Measurements from ENCODE around the gene STAU1. TPM values are rescaled to one million over a fixed set of nuclear protein-coding genes. Genes with fewer than 3 reads are reported as not detected.

STAU1 gene
- polyA plus RNA-seq, 2 donors: 19.2 to 30.4 TPM

DNA sequence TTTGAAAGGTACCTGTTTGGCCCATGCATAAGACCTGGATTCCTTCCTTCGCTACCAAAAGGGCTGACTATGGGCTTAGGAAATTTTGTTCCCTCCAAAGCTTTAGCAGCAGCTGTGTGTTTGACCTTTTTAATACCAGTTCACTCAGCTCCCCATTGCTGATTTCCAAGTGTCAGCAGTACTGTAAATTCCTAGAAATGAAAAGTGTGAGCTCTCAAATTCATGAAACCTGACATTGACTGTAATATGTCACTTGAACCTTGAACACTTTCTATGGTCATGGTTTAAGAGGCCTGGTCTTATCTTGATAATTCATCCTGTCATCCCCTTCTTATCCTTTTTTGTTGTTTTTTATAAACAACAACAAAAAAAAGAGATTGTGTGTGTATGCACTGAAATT is 31.7 kb downstream of the STAU1 start:
- H3K4me3 ChIP-seq (ENCODE audit: low read depth in 1 of 2, low read length in 2 of 2): no peak overlapping the region

DNA sequence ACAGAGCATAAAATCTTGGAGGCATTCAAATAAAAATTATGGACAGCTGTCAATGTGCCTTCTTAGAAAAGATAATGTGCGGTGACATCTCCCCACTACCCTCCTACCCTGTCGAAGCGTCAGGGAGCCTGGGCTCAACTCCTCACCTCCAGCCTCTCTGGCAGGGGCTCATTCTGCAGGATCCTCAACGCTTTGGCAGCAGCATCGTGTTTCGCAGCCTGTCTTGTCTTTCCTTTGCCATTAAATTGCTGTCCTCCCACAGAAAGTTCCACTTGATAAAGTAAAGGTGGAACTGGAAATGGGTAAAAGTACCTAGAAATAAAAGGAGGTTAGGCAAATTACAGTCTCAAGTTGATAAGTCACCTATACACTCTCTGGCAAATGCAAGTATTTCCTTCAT is 36.7 kb downstream of the STAU1 start:
- no peak overlapping the region for H3K4me3 ChIP-seq (ENCODE audit: low read depth in 1 of 2, low read length in 2 of 2)
- H3K36me3 ChIP-seq (ENCODE audit: control insufficient read depth in 2 of 2, insufficient read depth in 2 of 2, low read length in 1 of 2): peaks cover 9 to 10% of the 10 kb centered on the region in 2 donors
- H3K27me3 ChIP-seq (ENCODE audit: control insufficient read depth in 1 of 2, insufficient read depth in 2 of 2, low read length in 2 of 2): no peaks in the 10 kb centered on the region
- H3K9me3 ChIP-seq (ENCODE audit: control insufficient read depth in 2 of 2, insufficient read depth in 1 of 2, low read depth in 1 of 2, low read length in 1 of 2): no peaks in the 10 kb centered on the region
- no peaks in the 10 kb centered on the region for H3K4me1 ChIP-seq (ENCODE audit: control insufficient read depth in 2 of 2, insufficient read depth in 2 of 2, low read length in 1 of 2)
- H3K27ac ChIP-seq (ENCODE audit: low read depth in 2 of 2, low read length in 1 of 2): no peak overlapping the region
- 94 to 95% methylated on average over 6 of the region's 6 CpGs for WGBS, 2 donors

More for the DNA sequence above, 31.7 kb downstream of the STAU1 start:
- Histone ChIP-seq H3K27ac (ENCODE audit: low read depth in 2 of 2, low read length in 1 of 2) (no peak overlapping the region), H3K27me3 (ENCODE audit: control insufficient read depth in 1 of 2, insufficient read depth in 2 of 2, low read length in 2 of 2) (no peaks in the 10 kb centered on the region), H3K36me3 (ENCODE audit: control insufficient read depth in 2 of 2, insufficient read depth in 2 of 2, low read length in 1 of 2) (peaks cover 0 to 3% of the 10 kb centered on the region in 2 donors), H3K9me3 (ENCODE audit: control insufficient read depth in 2 of 2, insufficient read depth in 1 of 2, low read depth in 1 of 2, low read length in 1 of 2) (no peaks in the 10 kb centered on the region), H3K4me1 (ENCODE audit: control insufficient read depth in 2 of 2, insufficient read depth in 2 of 2, low read length in 1 of 2) (no peaks in the 10 kb centered on the region)
- WGBS, 2 donors: 98 to 100% methylated on average over 1 of the region's 1 CpG

- peaks cover 9 to 10% of the 10 kb centered on the region in 2 donors for H3K36me3 ChIP-seq (ENCODE audit: control insufficient read depth in 2 of 2, insufficient read depth in 2 of 2, low read length in 1 of 2)
- no peak overlapping the region for H3K27ac ChIP-seq (ENCODE audit: low read depth in 2 of 2, low read length in 1 of 2)
- H3K27me3 ChIP-seq (ENCODE audit: control insufficient read depth in 1 of 2, insufficient read depth in 2 of 2, low read length in 2 of 2): no peaks in the 10 kb centered on the region
- no peak overlapping the region for H3K4me3 ChIP-seq (ENCODE audit: low read depth in 1 of 2, low read length in 2 of 2)
- no peaks in the 10 kb centered on the region for H3K9me3 ChIP-seq (ENCODE audit: control insufficient read depth in 2 of 2, insufficient read depth in 1 of 2, low read depth in 1 of 2, low read length in 1 of 2)
- no peaks in the 10 kb centered on the region for H3K4me1 ChIP-seq (ENCODE audit: control insufficient read depth in 2 of 2, insufficient read depth in 2 of 2, low read length in 1 of 2)
- 92 to 96% methylated on average over 6 of the region's 6 CpGs for WGBS, 2 donors
Measured at GRCh38 chr20:49149281-49150045, 38.7 kb downstream of the STAU1 start.

GRCh38 chr20:49148601-49149000 is 39.5 kb downstream of the STAU1 start:
- WGBS, 2 donors: 90 to 91% methylated on average over 5 of the region's 5 CpGs
- H3K36me3 ChIP-seq (ENCODE audit: control insufficient read depth in 2 of 2, insufficient read depth in 2 of 2, low read length in 1 of 2): peaks cover 9 to 10% of the 10 kb centered on the region in 2 donors
- no peaks in the 10 kb centered on the region for H3K9me3 ChIP-seq (ENCODE audit: control insufficient read depth in 2 of 2, insufficient read depth in 1 of 2, low read depth in 1 of 2, low read length in 1 of 2)
- no peaks in the 10 kb centered on the region for H3K4me1 ChIP-seq (ENCODE audit: control insufficient read depth in 2 of 2, insufficient read depth in 2 of 2, low read length in 1 of 2)
- no peak overlapping the region for H3K4me3 ChIP-seq (ENCODE audit: low read depth in 1 of 2, low read length in 2 of 2)
- H3K27ac ChIP-seq (ENCODE audit: low read depth in 2 of 2, low read length in 1 of 2): no peak overlapping the region
- H3K27me3 ChIP-seq (ENCODE audit: control insufficient read depth in 1 of 2, insufficient read depth in 2 of 2, low read length in 2 of 2): no peaks in the 10 kb centered on the region

- H3K4me3 ChIP-seq (ENCODE audit: low read depth in 1 of 2, low read length in 2 of 2): no peak overlapping the region
- H3K36me3 ChIP-seq (ENCODE audit: control insufficient read depth in 2 of 2, insufficient read depth in 2 of 2, low read length in 1 of 2): peaks cover 5 to 10% of the 10 kb centered on the region in 2 donors
- no peaks in the 10 kb centered on the region for H3K27me3 ChIP-seq (ENCODE audit: control insufficient read depth in 1 of 2, insufficient read depth in 2 of 2, low read length in 2 of 2)
- H3K27ac ChIP-seq (ENCODE audit: low read depth in 2 of 2, low read length in 1 of 2): no peak overlapping the region
- 94 to 96% methylated on average over 8 of the region's 8 CpGs for WGBS, 2 donors
- no peaks in the 10 kb centered on the region for H3K9me3 ChIP-seq (ENCODE audit: control insufficient read depth in 2 of 2, insufficient read depth in 1 of 2, low read depth in 1 of 2, low read length in 1 of 2)
- no peaks in the 10 kb centered on the region for H3K4me1 ChIP-seq (ENCODE audit: control insufficient read depth in 2 of 2, insufficient read depth in 2 of 2, low read length in 1 of 2)
Measured at GRCh38 chr20:49147296-49147695, 40.8 kb downstream of the STAU1 start.

DNA sequence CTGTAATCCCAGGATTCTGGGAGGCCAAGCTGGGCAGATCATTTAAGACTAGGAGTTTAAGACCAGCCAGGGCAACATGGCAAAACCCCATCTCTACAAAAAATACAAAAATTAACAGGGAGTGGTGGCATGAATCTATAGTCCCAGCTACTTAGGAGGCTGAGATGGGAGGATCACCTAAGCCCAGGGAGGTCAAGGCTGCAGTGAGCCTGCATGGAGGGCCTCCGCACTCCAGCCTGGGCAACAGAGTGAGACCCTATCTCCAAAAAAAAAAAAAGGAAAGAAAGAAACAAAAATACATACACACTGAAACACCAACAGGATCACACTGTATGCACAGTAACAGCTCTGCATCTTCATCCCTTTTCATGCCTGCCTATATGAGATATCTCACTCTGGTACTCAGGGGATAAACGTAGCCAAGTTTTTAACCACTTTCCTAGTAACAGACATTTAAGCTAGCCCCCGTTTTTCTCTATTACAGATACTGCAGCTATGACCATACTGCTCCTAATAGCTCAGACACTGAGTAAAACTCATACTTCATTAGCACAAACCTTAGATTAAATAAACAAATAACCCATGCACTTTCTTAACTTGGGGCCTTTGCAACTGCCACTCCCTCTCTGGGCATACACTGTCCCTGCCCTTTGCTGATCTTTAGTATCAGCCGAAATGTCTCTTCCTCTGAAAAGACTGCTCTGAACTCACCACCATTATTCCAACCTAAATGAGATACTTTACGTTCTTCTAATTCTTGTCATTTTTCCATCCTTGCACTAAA is 41.5 kb downstream of the STAU1 start:
- 81 to 86% methylated on average over 5 of the region's 5 CpGs for WGBS, 2 donors

DNA sequence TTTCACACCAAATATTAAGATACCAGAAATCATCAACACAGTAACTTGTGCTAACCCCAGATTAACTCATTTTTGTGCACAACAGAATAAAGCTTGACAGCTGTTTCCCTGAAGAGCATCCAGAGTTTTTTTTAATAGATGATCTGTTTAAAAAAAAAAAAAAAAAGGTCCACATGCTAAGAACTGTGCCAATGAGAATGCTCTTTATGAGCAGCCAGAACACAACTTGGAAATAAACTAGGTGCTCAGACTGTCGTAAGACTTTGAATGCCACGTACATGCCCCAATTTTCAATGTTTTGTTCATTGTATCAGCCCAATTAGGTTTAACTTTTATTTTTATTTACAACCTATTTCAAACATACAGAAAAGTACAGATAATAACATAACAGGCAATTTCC is 47.3 kb downstream of the STAU1 start:
- Histone ChIP-seq H3K9me3 (ENCODE audit: control insufficient read depth in 2 of 2, insufficient read depth in 1 of 2, low read depth in 1 of 2, low read length in 1 of 2) (no peaks in the 10 kb centered on the region), H3K27me3 (ENCODE audit: control insufficient read depth in 1 of 2, insufficient read depth in 2 of 2, low read length in 2 of 2) (no peaks in the 10 kb centered on the region), H3K4me3 (ENCODE audit: low read depth in 1 of 2, low read length in 2 of 2) (no peak overlapping the region), H3K27ac (ENCODE audit: low read depth in 2 of 2, low read length in 1 of 2) (no peak overlapping the region), H3K4me1 (ENCODE audit: control insufficient read depth in 2 of 2, insufficient read depth in 2 of 2, low read length in 1 of 2) (no peaks in the 10 kb centered on the region), H3K36me3 (ENCODE audit: control insufficient read depth in 2 of 2, insufficient read depth in 2 of 2, low read length in 1 of 2) (no peaks in the 10 kb centered on the region)
- 65 to 75% methylated on average over 2 of the region's 2 CpGs for WGBS, 2 donors

More for the DNA sequence above, 41.5 kb downstream of the STAU1 start:
- no peaks in the 10 kb centered on the region for H3K9me3 ChIP-seq (ENCODE audit: control insufficient read depth in 2 of 2, insufficient read depth in 1 of 2, low read depth in 1 of 2, low read length in 1 of 2)
- peaks cover 5 to 10% of the 10 kb centered on the region in 2 donors for H3K36me3 ChIP-seq (ENCODE audit: control insufficient read depth in 2 of 2, insufficient read depth in 2 of 2, low read length in 1 of 2)
- H3K4me3 ChIP-seq (ENCODE audit: low read depth in 1 of 2, low read length in 2 of 2): no peak overlapping the region
- H3K27ac ChIP-seq (ENCODE audit: low read depth in 2 of 2, low read length in 1 of 2): no peak overlapping the region
- H3K27me3 ChIP-seq (ENCODE audit: control insufficient read depth in 1 of 2, insufficient read depth in 2 of 2, low read length in 2 of 2): no peaks in the 10 kb centered on the region
- H3K4me1 ChIP-seq (ENCODE audit: control insufficient read depth in 2 of 2, insufficient read depth in 2 of 2, low read length in 1 of 2): no peaks in the 10 kb centered on the region

DNA sequence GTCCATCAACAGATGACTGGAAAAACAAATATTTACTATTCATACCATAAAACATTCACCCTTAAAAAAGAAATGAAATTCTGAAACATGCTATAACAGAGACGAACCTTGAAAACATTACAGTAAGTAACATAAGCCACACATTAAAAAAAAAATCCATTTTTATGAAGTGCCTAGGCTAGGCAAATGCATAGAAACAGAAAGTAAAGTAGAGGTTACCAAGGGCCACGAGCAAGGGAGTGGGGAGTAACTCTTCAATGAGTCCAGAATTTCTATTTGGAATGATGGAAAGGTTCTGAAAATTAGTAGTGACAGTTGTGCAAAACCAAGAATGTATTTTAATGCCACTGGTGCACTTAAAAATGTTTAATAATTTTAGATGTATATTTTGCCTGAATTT is 47.7 kb downstream of the STAU1 start:
- no peaks in the 10 kb centered on the region for H3K4me1 ChIP-seq (ENCODE audit: control insufficient read depth in 2 of 2, insufficient read depth in 2 of 2, low read length in 1 of 2)
- no peak overlapping the region for H3K27ac ChIP-seq (ENCODE audit: low read depth in 2 of 2, low read length in 1 of 2)
- H3K36me3 ChIP-seq (ENCODE audit: control insufficient read depth in 2 of 2, insufficient read depth in 2 of 2, low read length in 1 of 2): no peaks in the 10 kb centered on the region
- 44 to 52% methylated on average over 2 of the region's 2 CpGs for WGBS, 2 donors
- no peaks in the 10 kb centered on the region for H3K9me3 ChIP-seq (ENCODE audit: control insufficient read depth in 2 of 2, insufficient read depth in 1 of 2, low read depth in 1 of 2, low read length in 1 of 2)
- no peak overlapping the region for H3K4me3 ChIP-seq (ENCODE audit: low read depth in 1 of 2, low read length in 2 of 2)
- no peaks in the 10 kb centered on the region for H3K27me3 ChIP-seq (ENCODE audit: control insufficient read depth in 1 of 2, insufficient read depth in 2 of 2, low read length in 2 of 2)

- H3K27me3 ChIP-seq (ENCODE audit: control insufficient read depth in 1 of 2, insufficient read depth in 2 of 2, low read length in 2 of 2): no peaks in the 10 kb centered on the region
- peaks cover 0 to 4% of the 10 kb centered on the region in 2 donors for H3K36me3 ChIP-seq (ENCODE audit: control insufficient read depth in 2 of 2, insufficient read depth in 2 of 2, low read length in 1 of 2)
- no peaks in the 10 kb centered on the region for H3K9me3 ChIP-seq (ENCODE audit: control insufficient read depth in 2 of 2, insufficient read depth in 1 of 2, low read depth in 1 of 2, low read length in 1 of 2)
- no peak overlapping the region for H3K4me3 ChIP-seq (ENCODE audit: low read depth in 1 of 2, low read length in 2 of 2)
- no peak overlapping the region for H3K27ac ChIP-seq (ENCODE audit: low read depth in 2 of 2, low read length in 1 of 2)
- peaks cover 0 to under 1% of the 10 kb centered on the region in 2 donors for H3K4me1 ChIP-seq (ENCODE audit: control insufficient read depth in 2 of 2, insufficient read depth in 2 of 2, low read length in 1 of 2)
Measured at GRCh38 chr20:49138431-49138830, 49.7 kb downstream of the STAU1 start.
